SK-N-SH (cell line): ENCODE measurements around the gene C8A. TPM values are rescaled to one million over a fixed set of nuclear protein-coding genes. Genes with fewer than 3 reads are reported as not detected.

Experiments
- CTCF ChIA-PET: fragments of 300-600, 350-600 bp; formaldehyde crosslinking; extraction: SDS; loops from one replicate; lab custom pipeline; 2021; lab: Yijun Ruan, JAX
- POLR2A ChIA-PET: fragments of 350-600 bp; sonication (Branson Sonifier 250); formaldehyde crosslinking; extraction: SDS; loops from one replicate; lab custom pipeline; 2020; ENCODE audit warnings: antibody characterized with exemption, inconsistent platforms; lab: Yijun Ruan, JAX
- DNase-seq: peaks from one replicate; pipeline ENCODE4 v3.0.0; 2012
- H2AFZ ChIP-seq: fragments of 200-600 bp; sonication (generic); 2 replicates; pipeline ENCODE4 v1.8.1; 2016; ENCODE audit warnings: antibody characterized with exemption, mild to moderate bottlenecking, low read depth
- H3F3A ChIP-seq: fragments of 200-600 bp; sonication (generic); replicated peaks from 2 replicates; pipeline ENCODE3; 2016; ENCODE audit warnings: antibody characterized with exemption, mild to moderate bottlenecking; ENCODE audit not compliant: insufficient read depth
- H3K27ac ChIP-seq, 2 experiments: fragments of 200-500 bp in 1 of 2; fragments of 200-600 bp in 1 of 2; sonication (Bioruptor generic) in 1 of 2; sonication (generic), shearing (Covaris generic) in 1 of 2; 2 replicates each; pipeline versions ENCODE4 v1.5.1 to v1.6.1; 2014 to 2016; ENCODE audit warnings: low read depth in 2 of 2, inconsistent platforms in 1 of 2, low read length in 1 of 2, mild to moderate bottlenecking in 1 of 2, mixed read lengths in 1 of 2
- H3K27me3 ChIP-seq: fragments of 200-600 bp; sonication (generic), shearing (Covaris generic); 2 replicates; pipeline ENCODE4 v1.6.1; 2016; ENCODE audit warnings: mixed run types; ENCODE audit not compliant: insufficient read depth
- H3K36me3 ChIP-seq, 2 experiments: fragments of 200-500 bp in 1 of 2; fragments of 200-600 bp in 1 of 2; sonication (Bioruptor generic) in 1 of 2; sonication (generic) in 1 of 2; replicated peaks in 1 of 2; 2 replicates each; pipeline versions ENCODE3 to v1.5.1; 2014 to 2016; ENCODE audit warnings: low read length in 1 of 2, mild to moderate bottlenecking in 1 of 2; ENCODE audit not compliant: insufficient read depth in 2 of 2, control insufficient read depth in 1 of 2
- H3K4me1 ChIP-seq, 2 experiments: fragments of 200-500 bp in 1 of 2; fragments of 200-600 bp in 1 of 2; sonication (Bioruptor generic) in 1 of 2; sonication (generic), shearing (Covaris generic) in 1 of 2; 2 replicates each; pipeline versions ENCODE4 v1.5.1 to v1.6.1; 2014 to 2016; ENCODE audit warnings: low read depth in 1 of 2, low read length in 1 of 2, mixed run types in 1 of 2; ENCODE audit not compliant: insufficient read depth in 2 of 2, control insufficient read depth in 1 of 2
- H3K4me2 ChIP-seq: fragments of 200-600 bp; sonication (generic), shearing (Covaris generic); 2 replicates; pipeline ENCODE4 v1.6.1; 2017; ENCODE audit warnings: mixed run types
- H3K4me3 ChIP-seq, 2 experiments: fragments of 200-500 bp in 1 of 2; fragments of 200-600 bp in 1 of 2; sonication (Bioruptor generic) in 1 of 2; sonication (generic), shearing (Covaris generic) in 1 of 2; 2 replicates each; pipeline versions ENCODE4 v1.5.1 to v1.8.1; 2014 to 2016; ENCODE audit warnings: low read depth in 2 of 2, inconsistent platforms in 1 of 2, low read length in 1 of 2, mild to moderate bottlenecking in 1 of 2, mixed read lengths in 1 of 2, moderate library complexity in 1 of 2
- H3K79me2 ChIP-seq: fragments of 200-600 bp; sonication (generic); 2 replicates; pipeline ENCODE4 v1.8.1; 2017; ENCODE audit warnings: mild to moderate bottlenecking; ENCODE audit not compliant: insufficient read depth
- H3K9ac ChIP-seq: fragments of 200-600 bp; sonication (generic); 2 replicates; pipeline ENCODE4 v1.6.1; 2017; ENCODE audit warnings: mixed run types
- H3K9me2 ChIP-seq: fragments of 200-600 bp; sonication (generic); 2 replicates; pipeline ENCODE4 v1.6.1; 2017; ENCODE audit warnings: mixed run types
- H3K9me3 ChIP-seq: fragments of 200-600 bp; sonication (generic); 2 replicates; pipeline ENCODE4 v1.6.1; 2017; ENCODE audit warnings: mixed run types, mild to moderate bottlenecking, moderate library complexity
- H4K20me1 ChIP-seq: fragments of 200-600 bp; sonication (generic); 2 replicates; pipeline ENCODE4 v1.6.1; 2017; ENCODE audit warnings: mild to moderate bottlenecking, mixed run types; ENCODE audit not compliant: insufficient read depth
- CTCF ChIP-seq: fragments of 200-600 bp; sonication (generic); IDR thresholded peaks from 2 replicates; pipeline ENCODE4 v1.6.1; 2017; ENCODE audit warnings: antibody characterized with exemption, mild to moderate bottlenecking, moderate library complexity
- EP300 ChIP-seq, 2 experiments: IDR thresholded peaks; 2 replicates each; pipeline versions ENCODE4 v1.4.0 to v1.6.1; 2012; ENCODE audit warnings: borderline replicate concordance in 1 of 2, low read depth in 1 of 2, low read length in 1 of 2
- FOSL2 ChIP-seq: IDR thresholded peaks from 2 replicates; pipeline ENCODE4 v1.4.0; 2012; ENCODE audit warnings: low read depth, mild to moderate bottlenecking, moderate library complexity, borderline replicate concordance
- FOXM1 ChIP-seq: IDR thresholded peaks from 2 replicates; pipeline ENCODE4 v1.4.0; 2012; ENCODE audit warnings: low read depth, mild to moderate bottlenecking
- GATA2 ChIP-seq: sonication (generic); formaldehyde crosslinking; IDR thresholded peaks from 2 replicates; pipeline ENCODE4 v1.5.0; 2020; ENCODE audit warnings: mild to moderate bottlenecking, missing genetic modification reagents
- IRF3 ChIP-seq: fragments of 150-350 bp; IDR thresholded peaks from 2 replicates; pipeline ENCODE4 v1.6.1; 2016; ENCODE audit warnings: mild to moderate bottlenecking, low read depth, low read length
- MXI1 ChIP-seq: IDR thresholded peaks from 2 replicates; pipeline ENCODE4 v1.6.1; 2012; ENCODE audit warnings: mild to moderate bottlenecking, low read depth, low read length, improper control_type of control experiment
- NFIC ChIP-seq: IDR thresholded peaks from 2 replicates; pipeline ENCODE4 v1.4.0; 2012; ENCODE audit warnings: borderline replicate concordance
- POLR2AphosphoS5 ChIP-seq: IDR thresholded peaks from 2 replicates; pipeline ENCODE4 v1.6.1; 2012; ENCODE audit warnings: low read depth, low read length
- RAD21 ChIP-seq: IDR thresholded peaks from 2 replicates; pipeline ENCODE4 v1.6.1; 2012; ENCODE audit warnings: mild to moderate bottlenecking, low read length
- RFX5 ChIP-seq: IDR thresholded peaks from 2 replicates; pipeline ENCODE4 v1.6.1; 2012; ENCODE audit warnings: mild to moderate bottlenecking, improper control_type of control experiment, low read length
- RXRA ChIP-seq: IDR thresholded peaks from 2 replicates; pipeline ENCODE4 v1.4.0; 2012; ENCODE audit warnings: low read depth, mild to moderate bottlenecking, borderline replicate concordance
- SIN3A ChIP-seq: IDR thresholded peaks from 2 replicates; pipeline ENCODE4 v1.6.1; 2012; ENCODE audit warnings: low read depth, mild to moderate bottlenecking, low read length, moderate library complexity, borderline replicate concordance
- TAF1 ChIP-seq: IDR thresholded peaks from 2 replicates; pipeline ENCODE4 v1.6.1; 2012; ENCODE audit warnings: low read depth, mild to moderate bottlenecking, low read length, moderate library complexity, borderline replicate concordance
- USF1 ChIP-seq: IDR thresholded peaks from 2 replicates; pipeline ENCODE4 v1.4.0; 2012; ENCODE audit warnings: low read depth, borderline replicate concordance
- USF2 ChIP-seq: fragments of 150-350 bp; IDR thresholded peaks from 2 replicates; pipeline ENCODE4 v1.6.1; 2017; ENCODE audit warnings: antibody characterized with exemption, low read length, low read depth, borderline replicate concordance
- WGBS: methylation state at CpG from one replicate; pipeline ENCODE4 v1.1.6; 2017; ENCODE audit warnings: low lambda C conversion rate; 5-methylcytosine and 5-hydroxymethylcytosine counted together
- polyA plus RNA-seq, 3 experiments: library from polyadenylated mRNA; depleted of rRNA; stranded (reverse); fragments of >200 nt; gene quantifications; 2 replicates each; pipeline ENCODE4 v1.2.3, GENCODE V29; 2012
- TF ChIP-seq, protein P1 (sequence below): IDR thresholded peaks from 2 replicates; pipeline ENCODE4 v1.4.0; 2012; ENCODE audit warnings: low read depth

C8A gene
- polyA plus RNA-seq, 1 of the 3 experiments (the other 2 are of a cell fraction): not detected

GRCh38 chr1:56811331-56811730 lies 43.3 kb upstream of the C8A start:
- Histone ChIP-seq H3K79me2 (no peaks in the 10 kb centered on the region), H3K27me3 (no peaks in the 10 kb centered on the region; the same call in 1 of the 2 replicates), H3K36me3 (no peaks in the 10 kb centered on the region), H3F3A (no peaks in the 10 kb centered on the region), H3K4me2 (no peak overlapping the region), H3K27ac (no peak overlapping the region), H3K9me2 (no peaks in the 10 kb centered on the region), H3K4me1 (no peaks in the 10 kb centered on the region; a peak in 1 of 4 replicates), H4K20me1 (no peaks in the 10 kb centered on the region), H3K9ac (no peak overlapping the region), H3K4me3 (no peak overlapping the region), H3K9me3 (no peaks in the 10 kb centered on the region), H2AFZ (no peak overlapping the region)
- POLR2A ChIA-PET: no interaction called here
- CTCF ChIA-PET: interaction anchor here (5.7 kb wide), 1 partner anchor 9 kb away, joined by 39 read pairs; the partner anchor contains the start of gene FYB2
- 41% methylated on average over 2 of the region's 2 CpGs for WGBS
- DNase-seq: no peak
- TF ChIP-seq SIN3A: no peak
- TF ChIP-seq USF2: no peak
- TF ChIP-seq RXRA: no peak
- no peak for TF ChIP-seq FOSL2
- TF ChIP-seq TAF1: no peak
- TF ChIP-seq POLR2AphosphoS5: no peak
- TF ChIP-seq IRF3: no peak
- TF ChIP-seq CTCF: no peak
- TF ChIP-seq MXI1: no peak
- no peak for TF ChIP-seq GATA2

GRCh38 chr1:56814205-56814604 lies 40.4 kb upstream of the C8A start:
- CTCF ChIA-PET: no interaction called here
- POLR2A ChIA-PET: no interaction called here
- Histone ChIP-seq H3K9me2 (no peaks in the 10 kb centered on the region), H3K36me3 (no peaks in the 10 kb centered on the region), H4K20me1 (no peaks in the 10 kb centered on the region), H3K4me2 (no peak overlapping the region), H3K4me3 (no peak overlapping the region), H3K9me3 (no peaks in the 10 kb centered on the region), H3K79me2 (no peaks in the 10 kb centered on the region), H3K9ac (no peak overlapping the region), H3K4me1 (peaks cover 0 to 16% of the 10 kb centered on the region in 2 experiments; a peak in 2 of 4 replicates), H2AFZ (no peak overlapping the region), H3K27ac (no peak overlapping the region), H3K27me3 (no peaks in the 10 kb centered on the region; the same call in 1 of the 2 replicates), H3F3A (no peaks in the 10 kb centered on the region)
- DNase-seq: no peak
- WGBS: 59% methylated on average over 2 of the region's 2 CpGs
- TF ChIP-seq RAD21 (no peak), RFX5 (no peak), USF1 (no peak), TAF1 (no peak), NFIC (no peak), EP300 (IDR thresholded peaks at IDR 0.05; ENCODE audit: borderline replicate concordance in 1 of 2, low read depth in 1 of 2, low read length in 1 of 2) (no peak), CTCF (no peak), SIN3A (no peak), USF2 (no peak), FOXM1 (no peak)
- TF ChIP-seq, protein P1, sequence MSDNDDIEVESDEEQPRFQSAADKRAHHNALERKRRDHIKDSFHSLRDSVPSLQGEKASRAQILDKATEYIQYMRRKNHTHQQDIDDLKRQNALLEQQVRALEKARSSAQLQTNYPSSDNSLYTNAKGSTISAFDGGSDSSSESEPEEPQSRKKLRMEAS: no peak
